Measurements from ENCODE around the gene SLC12A1. TPM values are rescaled to one million over a fixed set of nuclear protein-coding genes. Genes with fewer than 3 reads are reported as not detected.

Gene SLC12A1
- total and polyA plus RNA-seq, 7 donors = 0.03 TPM; not detected in 6

DNA sequence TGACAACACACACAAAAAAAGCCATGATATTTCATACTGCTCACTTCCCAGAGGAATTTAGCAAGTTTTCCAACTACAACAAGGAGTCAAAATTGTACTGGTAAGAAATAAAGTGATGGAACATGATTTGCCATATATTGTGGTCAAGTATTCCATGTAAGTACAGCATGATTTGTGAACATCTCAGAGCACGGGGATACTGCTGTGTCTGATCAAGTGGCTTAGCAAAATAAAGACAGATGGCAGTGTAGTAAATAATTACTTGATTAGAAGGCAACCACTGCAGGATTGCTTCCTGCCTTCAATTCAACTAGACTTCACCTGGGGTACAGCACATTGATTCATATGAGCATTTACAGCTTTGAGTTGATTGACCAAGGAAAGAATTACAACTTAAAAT lies 73.5 kb downstream of the SLC12A1 start:
- intact Hi-C loops (cut with DNase I) = no loop called here
- no peaks in the 10 kb centered on the region for H3K36me3 ChIP-seq
- no peak for DNase-seq

DNA sequence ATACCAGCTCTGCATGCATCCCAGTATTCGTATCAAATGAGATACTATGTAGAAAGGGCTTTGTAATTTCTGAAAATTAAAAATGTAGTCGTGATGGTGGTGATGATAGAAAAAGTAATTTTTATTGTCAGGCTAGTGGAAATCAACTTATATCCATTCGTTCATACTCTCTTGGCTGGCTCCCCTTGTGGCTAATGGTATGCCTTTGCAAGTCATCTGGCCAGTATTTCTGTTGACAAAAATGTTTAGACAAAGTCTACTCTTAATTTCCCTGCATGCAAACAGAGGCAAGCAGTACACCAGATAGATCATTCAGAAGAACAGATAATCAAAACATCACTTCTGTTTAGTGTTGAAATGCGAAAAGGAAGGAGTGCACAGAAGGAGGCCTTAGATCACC lies 75.6 kb downstream of the SLC12A1 start:
- Histone ChIP-seq H3K9me3 (no peaks in the 10 kb centered on the region), H3K36me3 (no peaks in the 10 kb centered on the region), H3K4me3 (no peak overlapping the region), H3K27me3 (no peaks in the 10 kb centered on the region), H3K27ac (no peak overlapping the region), H3K4me1 (peaks cover 0 to 17% (median 13%) of the 10 kb centered on the region in 4 donors)
- no peak for DNase-seq
- TF ChIP-seq POLR2AphosphoS5 (IDR thresholded peaks at IDR 0.05) (no peak), POLR2A (IDR thresholded peaks at IDR 0.05) (no peak), EP300 (IDR thresholded peaks at IDR 0.05) (no peak)
- TF ChIP-seq, protein P1, sequence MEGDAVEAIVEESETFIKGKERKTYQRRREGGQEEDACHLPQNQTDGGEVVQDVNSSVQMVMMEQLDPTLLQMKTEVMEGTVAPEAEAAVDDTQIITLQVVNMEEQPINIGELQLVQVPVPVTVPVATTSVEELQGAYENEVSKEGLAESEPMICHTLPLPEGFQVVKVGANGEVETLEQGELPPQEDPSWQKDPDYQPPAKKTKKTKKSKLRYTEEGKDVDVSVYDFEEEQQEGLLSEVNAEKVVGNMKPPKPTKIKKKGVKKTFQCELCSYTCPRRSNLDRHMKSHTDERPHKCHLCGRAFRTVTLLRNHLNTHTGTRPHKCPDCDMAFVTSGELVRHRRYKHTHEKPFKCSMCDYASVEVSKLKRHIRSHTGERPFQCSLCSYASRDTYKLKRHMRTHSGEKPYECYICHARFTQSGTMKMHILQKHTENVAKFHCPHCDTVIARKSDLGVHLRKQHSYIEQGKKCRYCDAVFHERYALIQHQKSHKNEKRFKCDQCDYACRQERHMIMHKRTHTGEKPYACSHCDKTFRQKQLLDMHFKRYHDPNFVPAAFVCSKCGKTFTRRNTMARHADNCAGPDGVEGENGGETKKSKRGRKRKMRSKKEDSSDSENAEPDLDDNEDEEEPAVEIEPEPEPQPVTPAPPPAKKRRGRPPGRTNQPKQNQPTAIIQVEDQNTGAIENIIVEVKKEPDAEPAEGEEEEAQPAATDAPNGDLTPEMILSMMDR (IDR thresholded peaks at IDR 0.05) = no peak
- intact Hi-C loops (cut with DNase I) = no loop called here
- WGBS, 2 donors = 80 to 89% methylated on average over 4 of the region's 4 CpGs

More for the DNA sequence above, 73.5 kb downstream of the SLC12A1 start:
- peaks cover 0 to 12% (median 8%) of the 10 kb centered on the region in 4 donors for H3K4me1 ChIP-seq
- no peaks in the 10 kb centered on the region for H3K9me3 ChIP-seq
- H3K4me3 ChIP-seq = no peak overlapping the region
- TF ChIP-seq POLR2AphosphoS5 (IDR thresholded peaks at IDR 0.05) = no peak
- TF ChIP-seq, protein P1 (IDR thresholded peaks at IDR 0.05) = no peak
- WGBS, 2 donors = 71 to 75% methylated on average over 1 of the region's 1 CpG
- no peaks in the 10 kb centered on the region for H3K27me3 ChIP-seq
- H3K27ac ChIP-seq = no peak overlapping the region

DNA sequence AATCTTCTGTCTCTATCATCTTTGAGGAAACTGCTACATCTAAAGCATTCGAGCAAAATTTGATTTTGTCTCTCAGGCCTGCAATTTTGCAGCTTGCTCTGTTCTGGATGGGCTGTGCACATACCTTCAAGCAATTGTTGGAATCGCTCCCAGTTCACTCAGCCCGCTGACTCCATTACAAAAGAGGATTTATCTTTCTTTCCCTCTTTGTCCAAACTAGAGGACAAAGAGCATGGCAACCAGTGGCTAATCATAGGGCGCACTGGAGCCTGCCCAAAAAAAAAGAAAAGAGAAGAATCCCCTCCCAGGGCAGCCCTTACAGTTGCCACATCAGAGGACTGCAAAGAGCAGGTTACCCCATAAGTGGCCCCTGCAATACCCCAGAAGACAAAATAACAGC lies 76.1 kb downstream of the SLC12A1 start:
- TF ChIP-seq EP300 (IDR thresholded peaks at IDR 0.05) (no peak), POLR2AphosphoS5 (IDR thresholded peaks at IDR 0.05) (no peak), POLR2A (IDR thresholded peaks at IDR 0.05) (no peak)
- TF ChIP-seq, protein P1 (IDR thresholded peaks at IDR 0.05) = no peak
- Histone ChIP-seq H3K4me1 (peaks cover 0 to 17% (median 13%) of the 10 kb centered on the region in 4 donors), H3K9me3 (no peaks in the 10 kb centered on the region), H3K36me3 (no peaks in the 10 kb centered on the region), H3K4me3 (no peak overlapping the region), H3K27me3 (no peaks in the 10 kb centered on the region), H3K27ac (no peak overlapping the region)
- no peak for DNase-seq
- WGBS, 2 donors = 80 to 87% methylated on average over 4 of the region's 4 CpGs
- intact Hi-C loops (cut with DNase I) = no loop called here

DNA sequence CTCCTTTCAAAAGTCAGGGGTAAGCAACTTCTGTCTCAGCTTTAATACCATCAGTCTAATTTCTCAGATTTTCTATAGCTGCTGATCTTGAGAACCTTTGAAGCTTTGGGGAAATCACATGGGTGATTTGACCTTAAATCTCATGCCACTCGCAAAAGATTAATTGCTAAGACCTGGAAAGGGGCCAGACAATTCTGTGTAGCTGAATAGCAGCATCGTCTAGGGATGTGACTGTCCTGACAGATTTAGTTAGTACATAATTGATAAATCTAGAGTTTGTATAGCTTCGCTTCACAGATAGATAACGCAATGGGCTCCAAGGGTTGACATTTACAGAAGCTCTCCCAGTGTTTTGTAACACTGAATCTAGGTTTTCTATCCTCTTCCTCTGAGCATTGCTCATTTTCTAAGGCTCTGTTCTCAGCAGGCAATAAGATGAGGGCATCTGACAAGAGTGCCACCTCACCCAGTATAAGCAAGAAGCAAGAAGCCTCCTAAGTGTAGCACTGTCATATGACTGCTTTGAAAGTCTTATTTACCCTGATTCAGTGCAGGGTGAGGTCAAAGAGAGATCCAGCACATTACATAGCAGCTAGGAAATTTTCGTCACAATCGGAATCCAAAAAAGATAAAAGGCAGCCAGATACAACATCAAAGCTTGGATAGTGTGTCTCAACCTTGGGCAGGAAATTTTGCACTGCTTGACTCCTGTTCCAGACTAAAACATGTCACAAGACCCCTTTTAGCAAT lies 77.5 kb downstream of the SLC12A1 start:
- TF ChIP-seq POLR2A (IDR thresholded peaks at IDR 0.05) (no peak), EP300 (IDR thresholded peaks at IDR 0.05) (no peak), POLR2AphosphoS5 (IDR thresholded peaks at IDR 0.05) (no peak)
- TF ChIP-seq, protein P1 (IDR thresholded peaks at IDR 0.05) = no peak
- H3K36me3 ChIP-seq = no peaks in the 10 kb centered on the region
- no peaks in the 10 kb centered on the region for H3K9me3 ChIP-seq
- H3K27me3 ChIP-seq = no peaks in the 10 kb centered on the region
- peaks cover 0 to 17% (median 13%) of the 10 kb centered on the region in 4 donors for H3K4me1 ChIP-seq
- intact Hi-C loops (cut with DNase I) = no loop called here
- WGBS, 2 donors = 62 to 80% methylated on average over 6 of the region's 6 CpGs
- no peak for DNase-seq
- no peak overlapping the region for H3K27ac ChIP-seq
- H3K4me3 ChIP-seq = no peak overlapping the region
